Measurements from ENCODE around the gene MAD1L1. TPM values are rescaled to one million over a fixed set of nuclear protein-coding genes. Genes with fewer than 3 reads are reported as not detected.

Gene MAD1L1
- total and polyA plus RNA-seq, 2 of the 4 experiments (the other 2 are of a cell fraction) = 29.0 to 40.9 TPM

DNA sequence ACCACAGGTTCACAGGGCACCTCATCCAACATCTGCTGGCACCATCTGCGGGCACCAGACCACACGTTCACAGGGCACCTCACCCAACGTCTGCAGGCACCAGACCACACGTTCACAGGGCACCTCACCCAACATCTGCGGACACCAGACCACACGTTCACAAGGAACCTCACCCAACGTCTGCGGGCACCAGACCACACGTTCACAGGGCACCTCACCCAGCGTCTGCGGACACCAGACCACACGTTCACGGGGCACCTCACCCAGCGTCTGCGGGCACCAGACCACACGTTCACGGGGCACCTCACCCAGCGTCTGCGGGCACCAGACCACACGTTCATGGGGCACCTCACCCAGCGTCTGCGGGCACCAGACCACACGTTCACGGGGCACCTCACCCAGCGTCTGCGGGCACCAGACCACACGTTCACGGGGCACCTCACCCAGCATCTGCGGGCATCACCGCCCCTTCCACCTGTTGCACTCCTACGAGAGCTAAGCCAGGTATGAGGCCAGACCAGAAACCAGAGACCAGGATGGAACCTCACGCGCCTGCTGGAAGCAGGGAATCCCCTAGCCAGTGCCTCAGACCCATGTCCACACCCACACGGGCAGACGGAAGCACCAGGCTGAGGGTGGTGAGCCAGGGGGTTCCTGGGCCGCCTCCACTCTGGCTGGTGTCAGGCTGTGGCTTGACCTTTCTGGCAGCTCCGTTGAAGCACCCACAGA is 182.8 kb downstream of the MAD1L1 start:
- WGBS, 2 experiments (ENCODE audit: extremely low coverage in 2 of 2, insufficient read length in 1 of 2) = 87% methylated on average over 4 of the region's 37 CpGs; no CpG with 5 or more reads in 1 of the 2 experiments
- Histone ChIP-seq H4K20me1 (ENCODE audit: insufficient read depth, low read length) (peaks cover 4% of the 10 kb centered on the region), H3K27me3 (ENCODE audit: control insufficient read depth, insufficient read depth, low read length) (no peaks in the 10 kb centered on the region), H3K27ac (ENCODE audit: insufficient read depth, low read length) (no peak overlapping the region), H2BK5ac (ENCODE audit: low read depth, low read length, poor library complexity, severe bottlenecking) (no peak overlapping the region), H3K18ac (ENCODE audit: low read depth, low read length) (no peak overlapping the region), H3K23ac (ENCODE audit: low read depth, low read length) (no peak overlapping the region), H2BK120ac (ENCODE audit: low read depth, low read length) (no peak overlapping the region), H3K56ac (ENCODE audit: extremely low read depth, insufficient read depth, low read length) (no peak overlapping the region), H2AFZ (replicated peaks; ENCODE audit: low read length, poor library complexity) (no peak overlapping the region), H3K9me1 (ENCODE audit: insufficient read depth, low read length) (peaks cover 6% of the 10 kb centered on the region), H4K5ac (ENCODE audit: low read depth, low read length) (no peak overlapping the region), H4K91ac (ENCODE audit: insufficient read depth, low read depth, low read length) (no peak overlapping the region), H3K79me1 (ENCODE audit: low read depth in 1 of 2, low read length in 2 of 2) (peaks cover 6 to 11% of the 10 kb centered on the region in 2 experiments; a peak in 3 of 4 replicates), H2AK9ac (replicated peaks; ENCODE audit: low read depth, low read length, poor library complexity) (no peak overlapping the region), H3K4me3 (ENCODE audit: insufficient read depth, low read depth, low read length) (no peak overlapping the region), H3K14ac (replicated peaks; ENCODE audit: low read depth, low read length) (no peak overlapping the region), H3K4me2 (ENCODE audit: low read depth, low read length) (no peak overlapping the region), H2AK5ac (ENCODE audit: low read depth, low read length) (no peak overlapping the region), H3K4ac (ENCODE audit: low read depth, low read length) (no peak overlapping the region), H2BK20ac (ENCODE audit: low read depth, low read length) (no peak overlapping the region), H3K9ac (ENCODE audit: low read depth, low read length) (no peak overlapping the region), H2BK15ac (ENCODE audit: low read depth, low read length) (no peak overlapping the region), H3K4me1 (ENCODE audit: control insufficient read depth, insufficient read depth, low read length) (no peaks in the 10 kb centered on the region), H3K36me3 (ENCODE audit: control insufficient read depth, insufficient read depth, low read length) (no peaks in the 10 kb centered on the region; the same call in 1 of the 2 replicates), H4K8ac (ENCODE audit: low read depth in 2 of 2, low read length in 2 of 2) (no peak overlapping the region), H3K9me3 (ENCODE audit: control insufficient read depth, insufficient read depth, low read length) (no peaks in the 10 kb centered on the region)
- ATAC-seq (ENCODE audit: low read depth) = no peak
- in situ Hi-C loops (cut with MboI; ENCODE audit: low sequenced_read_pairs) = no loop called here
- TF ChIP-seq MAFK (IDR thresholded peaks at IDR 0.05; ENCODE audit: low read depth, low read length) = no peak
- no peak for TF ChIP-seq BHLHE40 (IDR thresholded peaks at IDR 0.05; ENCODE audit: low read depth, low read length)
- TF ChIP-seq CTCF (conservative IDR thresholded peaks at IDR 0.05; ENCODE audit: low read depth, low read length) = no peak
- no peak for TF ChIP-seq MAZ (IDR thresholded peaks at IDR 0.05; ENCODE audit: borderline replicate concordance, low read depth, low read length)
- no peak for TF ChIP-seq ELK1 (IDR thresholded peaks at IDR 0.05; ENCODE audit: borderline replicate concordance, low read depth, low read length)
- TF ChIP-seq MXI1 (IDR thresholded peaks at IDR 0.05; ENCODE audit: borderline replicate concordance, low read depth, low read length) = no peak
- TF ChIP-seq SMC3 (IDR thresholded peaks at IDR 0.05; ENCODE audit: low read depth, low read length) = no peak
- TF ChIP-seq RFX5 (IDR thresholded peaks at IDR 0.05; ENCODE audit: low read depth, low read length) = no peak
- no peak for TF ChIP-seq NFE2L2 (IDR thresholded peaks at IDR 0.05; ENCODE audit: low read depth, low read length)
- no peak for TF ChIP-seq USF2 (IDR thresholded peaks at IDR 0.05; ENCODE audit: low read depth, low read length)
- TF ChIP-seq CEBPB (IDR thresholded peaks at IDR 0.05; ENCODE audit: low read depth, low read length) = no peak
- CTCF ChIA-PET = no interaction called here
- BruUV-seq (replicated peaks) = no TSS peak
- POLR2A ChIA-PET (ENCODE audit: unreplicated experiment) = no interaction called here
- dilution Hi-C loops (cut with HindIII; ENCODE audit: low sequenced_read_pairs, unreplicated experiment) = no loop called here
- intact Hi-C loops (cut with micrococcal nuclease) = no loop called here
- DNase-seq = no peak
